ENCODE measurements around the gene SARDH.
"Not testable (repeated sequence)": the region's sequence is repeated elsewhere in the genome, so short reads cannot be mapped to it uniquely, and the experiment has no call there.

The SARDH gene

GRCh38 chr9:133679056-133679455, 59.1 kb downstream of the SARDH start:
- no peaks in the 10 kb centered on the region for H3K4me1 ChIP-seq (ENCODE audit: insufficient read depth, poor library complexity, severe bottlenecking)
- no peaks in the 10 kb centered on the region for H3K36me3 ChIP-seq (ENCODE audit: low read depth)
- no peaks in the 10 kb centered on the region for H3K9me3 ChIP-seq (ENCODE audit: severe bottlenecking)
- H3K27me3 ChIP-seq (ENCODE audit: insufficient read depth, poor library complexity, severe bottlenecking) = peaks cover 3% of the 10 kb centered on the region
- ATAC-seq (ENCODE audit: low read depth) (no peak), DNase-seq (ENCODE audit: low spot score) (no peak)
- H3K27ac ChIP-seq (ENCODE audit: poor library complexity, severe bottlenecking) = no peak overlapping the region
- H3K4me3 ChIP-seq (ENCODE audit: severe bottlenecking) = no peak overlapping the region
- TF ChIP-seq, protein P1, sequence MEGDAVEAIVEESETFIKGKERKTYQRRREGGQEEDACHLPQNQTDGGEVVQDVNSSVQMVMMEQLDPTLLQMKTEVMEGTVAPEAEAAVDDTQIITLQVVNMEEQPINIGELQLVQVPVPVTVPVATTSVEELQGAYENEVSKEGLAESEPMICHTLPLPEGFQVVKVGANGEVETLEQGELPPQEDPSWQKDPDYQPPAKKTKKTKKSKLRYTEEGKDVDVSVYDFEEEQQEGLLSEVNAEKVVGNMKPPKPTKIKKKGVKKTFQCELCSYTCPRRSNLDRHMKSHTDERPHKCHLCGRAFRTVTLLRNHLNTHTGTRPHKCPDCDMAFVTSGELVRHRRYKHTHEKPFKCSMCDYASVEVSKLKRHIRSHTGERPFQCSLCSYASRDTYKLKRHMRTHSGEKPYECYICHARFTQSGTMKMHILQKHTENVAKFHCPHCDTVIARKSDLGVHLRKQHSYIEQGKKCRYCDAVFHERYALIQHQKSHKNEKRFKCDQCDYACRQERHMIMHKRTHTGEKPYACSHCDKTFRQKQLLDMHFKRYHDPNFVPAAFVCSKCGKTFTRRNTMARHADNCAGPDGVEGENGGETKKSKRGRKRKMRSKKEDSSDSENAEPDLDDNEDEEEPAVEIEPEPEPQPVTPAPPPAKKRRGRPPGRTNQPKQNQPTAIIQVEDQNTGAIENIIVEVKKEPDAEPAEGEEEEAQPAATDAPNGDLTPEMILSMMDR (IDR thresholded peaks at IDR 0.05; ENCODE audit: poor library complexity, severe bottlenecking) = no peak

GRCh38 chr9:133677126-133678010, 60.8 kb downstream of the SARDH start:
- TF ChIP-seq, protein P1 (IDR thresholded peaks at IDR 0.05; ENCODE audit: poor library complexity, severe bottlenecking) = no peak
- H3K36me3 ChIP-seq (ENCODE audit: low read depth) = no peaks in the 10 kb centered on the region
- DNase-seq (ENCODE audit: low spot score) (no peak), ATAC-seq (ENCODE audit: low read depth) (no peak)
- H3K27ac ChIP-seq (ENCODE audit: poor library complexity, severe bottlenecking) = no peak overlapping the region
- no peak overlapping the region for H3K4me3 ChIP-seq (ENCODE audit: severe bottlenecking)
- no peaks in the 10 kb centered on the region for H3K4me1 ChIP-seq (ENCODE audit: insufficient read depth, poor library complexity, severe bottlenecking)
- peaks cover 3% of the 10 kb centered on the region for H3K27me3 ChIP-seq (ENCODE audit: insufficient read depth, poor library complexity, severe bottlenecking)
- no peaks in the 10 kb centered on the region for H3K9me3 ChIP-seq (ENCODE audit: severe bottlenecking)

GRCh38 chr9:133676450-133676849, 61.7 kb downstream of the SARDH start:
- Histone ChIP-seq H3K4me1 (ENCODE audit: insufficient read depth, poor library complexity, severe bottlenecking) (no peaks in the 10 kb centered on the region), H3K27me3 (ENCODE audit: insufficient read depth, poor library complexity, severe bottlenecking) (peaks cover 3% of the 10 kb centered on the region), H3K4me3 (ENCODE audit: severe bottlenecking) (no peak overlapping the region), H3K27ac (ENCODE audit: poor library complexity, severe bottlenecking) (no peak overlapping the region), H3K9me3 (ENCODE audit: severe bottlenecking) (no peaks in the 10 kb centered on the region), H3K36me3 (ENCODE audit: low read depth) (no peaks in the 10 kb centered on the region)
- no peak for DNase-seq (ENCODE audit: low spot score)
- ATAC-seq (ENCODE audit: low read depth) = no peak
- TF ChIP-seq, protein P1 (IDR thresholded peaks at IDR 0.05; ENCODE audit: poor library complexity, severe bottlenecking) = no peak

DNA sequence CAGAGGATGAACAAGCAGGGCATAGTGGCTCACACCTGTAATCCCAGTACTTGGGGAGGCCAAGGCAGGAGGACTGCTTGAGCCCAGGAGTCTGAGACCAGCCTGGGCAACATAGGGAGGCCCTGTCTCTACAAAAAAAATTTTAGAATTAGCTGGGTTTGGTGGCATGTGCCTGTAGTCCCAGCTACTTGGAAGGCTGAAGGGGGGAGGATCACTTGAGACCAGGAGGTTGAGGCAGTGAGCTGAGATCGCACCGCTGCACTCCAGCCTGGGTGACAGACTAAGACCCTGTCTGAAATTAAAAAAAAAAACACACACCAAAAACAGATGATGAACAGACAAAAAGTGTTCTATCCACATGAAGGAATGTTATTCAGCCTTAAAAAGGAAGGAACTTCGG, 62.4 kb downstream of the SARDH start:
- DNase-seq (ENCODE audit: low spot score); H3K9me3 ChIP-seq (ENCODE audit: severe bottlenecking); ATAC-seq (ENCODE audit: low read depth); H3K4me3 ChIP-seq (ENCODE audit: severe bottlenecking); H3K27me3 ChIP-seq (ENCODE audit: insufficient read depth, poor library complexity, severe bottlenecking); H3K4me1 ChIP-seq (ENCODE audit: insufficient read depth, poor library complexity, severe bottlenecking); H3K27ac ChIP-seq (ENCODE audit: poor library complexity, severe bottlenecking); H3K36me3 ChIP-seq (ENCODE audit: low read depth): not testable (repeated sequence)

DNA sequence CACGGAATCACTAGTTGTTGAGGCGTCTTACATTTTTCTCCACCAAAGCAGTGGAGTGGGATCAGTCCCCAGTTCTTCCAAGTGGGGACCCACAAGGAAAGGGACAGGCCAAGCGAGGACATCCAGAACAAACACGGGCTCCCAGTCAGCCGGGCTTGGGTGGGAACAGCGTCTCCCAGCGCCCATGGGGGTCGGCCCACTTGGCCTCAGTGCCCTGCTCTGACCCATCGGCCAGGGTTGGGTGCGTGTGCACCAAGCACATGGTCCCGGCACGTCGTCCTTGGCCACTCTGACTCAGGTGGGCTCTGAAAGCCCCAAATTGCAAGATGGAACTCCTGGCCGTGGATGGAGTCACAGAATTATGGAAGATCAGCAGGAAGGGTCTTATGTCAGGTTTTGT, 64.1 kb downstream of the SARDH start:
- Histone ChIP-seq H3K36me3 (ENCODE audit: low read depth) (no peaks in the 10 kb centered on the region), H3K4me3 (ENCODE audit: severe bottlenecking) (no peak overlapping the region), H3K27ac (ENCODE audit: poor library complexity, severe bottlenecking) (no peak overlapping the region), H3K4me1 (ENCODE audit: insufficient read depth, poor library complexity, severe bottlenecking) (no peaks in the 10 kb centered on the region), H3K9me3 (ENCODE audit: severe bottlenecking) (no peaks in the 10 kb centered on the region), H3K27me3 (ENCODE audit: insufficient read depth, poor library complexity, severe bottlenecking) (peaks cover 3% of the 10 kb centered on the region)
- TF ChIP-seq, protein P1 (IDR thresholded peaks at IDR 0.05; ENCODE audit: poor library complexity, severe bottlenecking) = no peak
- DNase-seq (ENCODE audit: low spot score) (no peak), ATAC-seq (ENCODE audit: low read depth) (no peak)
